ENCODE data around the gene SYNJ1. TPM values are rescaled to one million over a fixed set of nuclear protein-coding genes. Genes with fewer than 3 reads are reported as not detected.

SYNJ1 gene
- total and polyA plus RNA-seq, 2 of the 13 experiments (the other 11 are each of a cell fraction or from before 2014, with no cell fraction given) = 2.0 to 2.7 TPM

DNA sequence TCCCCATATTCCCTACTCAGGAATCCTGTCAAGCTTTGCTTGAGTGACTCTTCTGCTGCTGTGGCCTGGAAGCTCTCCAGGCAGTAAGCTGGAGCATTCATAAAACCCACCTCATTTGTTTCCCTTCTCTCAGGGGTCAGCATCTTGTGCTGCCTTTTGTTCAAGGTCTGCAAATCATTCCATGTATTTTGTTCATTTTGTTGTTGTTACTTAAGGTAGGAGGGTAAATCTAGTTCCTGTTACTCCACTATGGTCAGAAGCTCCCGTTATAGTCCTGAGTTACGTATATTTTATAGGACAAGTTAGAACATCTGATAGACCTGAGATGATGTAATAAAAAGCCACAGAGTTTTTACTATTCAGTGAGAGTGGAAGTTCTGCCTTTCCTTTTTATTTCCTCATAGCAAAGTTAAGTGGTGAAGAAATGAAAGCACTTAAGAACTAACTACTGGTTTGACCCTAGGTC, 9.9 kb downstream of the SYNJ1 start:
- no TSS peak for BruUV-seq (replicated peaks)
- H3K79me2 ChIP-seq (ENCODE audit: insufficient read depth, low read length) = no peaks in the 10 kb centered on the region
- no peak overlapping the region for H3K27ac ChIP-seq (ENCODE audit: extremely low read length, insufficient read depth, low read length)
- 98% methylated on average over 2 of the region's 2 CpGs for WGBS (ENCODE audit: low lambda C conversion rate)
- ChIA-PET POLR2A (no interaction called here), CTCF (ENCODE audit: low intra/inter-chr PET ratio, low total read pairs) (no interaction called here)
- intact Hi-C loops (cut with micrococcal nuclease; ENCODE audit: unreplicated experiment) = no loop called here
- TF ChIP-seq, protein P1, sequence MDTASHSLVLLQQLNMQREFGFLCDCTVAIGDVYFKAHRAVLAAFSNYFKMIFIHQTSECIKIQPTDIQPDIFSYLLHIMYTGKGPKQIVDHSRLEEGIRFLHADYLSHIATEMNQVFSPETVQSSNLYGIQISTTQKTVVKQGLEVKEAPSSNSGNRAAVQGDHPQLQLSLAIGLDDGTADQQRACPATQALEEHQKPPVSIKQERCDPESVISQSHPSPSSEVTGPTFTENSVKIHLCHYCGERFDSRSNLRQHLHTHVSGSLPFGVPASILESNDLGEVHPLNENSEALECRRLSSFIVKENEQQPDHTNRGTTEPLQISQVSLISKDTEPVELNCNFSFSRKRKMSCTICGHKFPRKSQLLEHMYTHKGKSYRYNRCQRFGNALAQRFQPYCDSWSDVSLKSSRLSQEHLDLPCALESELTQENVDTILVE (CRISPR knock-in tag; IDR thresholded peaks at IDR 0.05) = no peak
- TF ChIP-seq FOXK1 (CRISPR knock-in tag; IDR thresholded peaks at IDR 0.05; ENCODE audit: borderline replicate concordance, low read depth) (no peak), ISL2 (CRISPR knock-in tag; IDR thresholded peaks at IDR 0.05) (no peak), ZNF660 (CRISPR knock-in tag; IDR thresholded peaks at IDR 0.05; ENCODE audit: borderline replicate concordance, low read depth) (no peak), ZNF788 (CRISPR knock-in tag; IDR thresholded peaks at IDR 0.05; ENCODE audit: borderline replicate concordance) (no peak), ZFP36L1 (CRISPR knock-in tag; IDR thresholded peaks at IDR 0.05) (no peak)
- H3K4me2 ChIP-seq (ENCODE audit: low read depth, low read length) = no peak overlapping the region
- no peak for FAIRE-seq
- H4K20me1 ChIP-seq (ENCODE audit: insufficient read depth, low read length) = no peaks in the 10 kb centered on the region
- H3K4me1 ChIP-seq (ENCODE audit: insufficient read depth, low read length) = no peaks in the 10 kb centered on the region
- no peak overlapping the region for H2AFZ ChIP-seq (ENCODE audit: low read length)
- in situ Hi-C loops (cut with HindIII; ENCODE audit: extremely low pct_ligation_motif_present, low pct_unique_long_range_greater_than_20kb) = no loop called here
- H3K9ac ChIP-seq (ENCODE audit: insufficient read depth, low read depth, low read length) = no peak overlapping the region
- no peak overlapping the region for H3K4me3 ChIP-seq (replicated peaks in 1 of 3; ENCODE audit: insufficient read depth in 1 of 3, low read depth in 2 of 3, low read length in 3 of 3)
- ATAC-seq = no peak
- H3K36me3 ChIP-seq (replicated peaks in 1 of 2; ENCODE audit: control insufficient read depth in 1 of 2, insufficient read depth in 2 of 2, low read length in 2 of 2) = no peaks in the 10 kb centered on the region
- no peaks in the 10 kb centered on the region for H3K27me3 ChIP-seq (ENCODE audit: control insufficient read depth in 1 of 2, insufficient read depth in 2 of 2, low read length in 2 of 2)
- DNase-seq (ENCODE audit: low spot score) = no peak
- H3K9me3 ChIP-seq (ENCODE audit: low read length) = no peaks in the 10 kb centered on the region

DNA sequence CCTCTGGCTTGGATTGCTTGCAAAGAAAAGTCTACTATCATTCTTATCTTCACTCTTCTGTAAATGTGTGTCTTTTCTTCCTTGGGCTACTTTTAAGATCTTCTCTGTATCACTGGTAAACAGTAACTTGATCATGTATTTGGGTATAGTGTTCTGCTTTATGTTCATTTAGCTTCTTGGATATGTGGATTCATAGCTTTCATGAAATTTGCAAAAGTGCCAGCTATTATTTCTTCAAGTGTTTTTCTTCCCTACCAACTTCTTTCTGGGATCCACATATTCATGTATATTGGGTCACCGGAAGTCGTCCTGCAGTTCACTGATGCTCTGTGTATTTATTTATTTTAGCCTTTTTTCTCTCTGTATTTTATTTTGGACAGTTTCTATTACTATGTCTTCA, 11.3 kb downstream of the SYNJ1 start:
- no peaks in the 10 kb centered on the region for H3K79me2 ChIP-seq (ENCODE audit: insufficient read depth, low read length)
- no peaks in the 10 kb centered on the region for H3K4me1 ChIP-seq (ENCODE audit: insufficient read depth, low read length)
- H4K20me1 ChIP-seq (ENCODE audit: insufficient read depth, low read length) = no peaks in the 10 kb centered on the region
- no peaks in the 10 kb centered on the region for H3K36me3 ChIP-seq (replicated peaks in 1 of 2; ENCODE audit: control insufficient read depth in 1 of 2, insufficient read depth in 2 of 2, low read length in 2 of 2)
- WGBS (ENCODE audit: low lambda C conversion rate) = 94% methylated on average over 2 of the region's 2 CpGs
- in situ Hi-C loops (cut with HindIII; ENCODE audit: extremely low pct_ligation_motif_present, low pct_unique_long_range_greater_than_20kb) (no loop called here), intact Hi-C loops (cut with micrococcal nuclease; ENCODE audit: unreplicated experiment) (no loop called here)
- ATAC-seq (no peak), FAIRE-seq (no peak), DNase-seq (ENCODE audit: low spot score) (no peak)
- H2AFZ ChIP-seq (ENCODE audit: low read length) = no peak overlapping the region
- BruUV-seq (replicated peaks) = no TSS peak
- POLR2A ChIA-PET = no interaction called here
- no peak overlapping the region for H3K9ac ChIP-seq (ENCODE audit: insufficient read depth, low read depth, low read length)
- no peak overlapping the region for H3K4me3 ChIP-seq (replicated peaks in 1 of 3; ENCODE audit: insufficient read depth in 1 of 3, low read depth in 2 of 3, low read length in 3 of 3)
- no peak overlapping the region for H3K4me2 ChIP-seq (ENCODE audit: low read depth, low read length)
- CTCF ChIA-PET (ENCODE audit: low intra/inter-chr PET ratio, low total read pairs) = no interaction called here
- no peaks in the 10 kb centered on the region for H3K27me3 ChIP-seq (ENCODE audit: control insufficient read depth in 1 of 2, insufficient read depth in 2 of 2, low read length in 2 of 2)
- no peak overlapping the region for H3K27ac ChIP-seq (ENCODE audit: extremely low read length, insufficient read depth, low read length)
- H3K9me3 ChIP-seq (ENCODE audit: low read length) = no peaks in the 10 kb centered on the region
- no peak for TF ChIP-seq ZNF547 (CRISPR knock-in tag; IDR thresholded peaks at IDR 0.05)
- TF ChIP-seq PTBP1 (IDR thresholded peaks at IDR 0.05; ENCODE audit: low read depth, low read length, poor library complexity, severe bottlenecking) = no peak
- TF ChIP-seq, protein P2, sequence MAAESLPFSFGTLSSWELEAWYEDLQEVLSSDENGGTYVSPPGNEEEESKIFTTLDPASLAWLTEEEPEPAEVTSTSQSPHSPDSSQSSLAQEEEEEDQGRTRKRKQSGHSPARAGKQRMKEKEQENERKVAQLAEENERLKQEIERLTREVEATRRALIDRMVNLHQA (CRISPR knock-in tag; IDR thresholded peaks at IDR 0.05) = no peak
- no peak for TF ChIP-seq ZNF841 (CRISPR knock-in tag; IDR thresholded peaks at IDR 0.05; ENCODE audit: borderline replicate concordance)
- no peak for TF ChIP-seq RFX1 (IDR thresholded peaks at IDR 0.05)
- no peak for TF ChIP-seq SIN3A (IDR thresholded peaks at IDR 0.05; ENCODE audit: borderline replicate concordance, low read depth, low read length)
- TF ChIP-seq ZSCAN22 (CRISPR knock-in tag; IDR thresholded peaks at IDR 0.05) = no peak
